Testis (tissue), 3 donors: ENCODE measurements around the gene SSTR4. TPM values are rescaled to one million over a fixed set of nuclear protein-coding genes. Genes with fewer than 3 reads are reported as not detected.

Experiments
- DNase-seq: peaks from one replicate; pipeline ENCODE4 v3.0.0-alpha.2; 2019
- H3K27ac ChIP-seq, 2 donors: fragments of 200-600 bp; sonication (generic); one replicate each; pipeline ENCODE4 v1.5.1; 2019
- H3K27me3 ChIP-seq: fragments of 200-600 bp; sonication (generic); one replicate; pipeline ENCODE4 v1.5.1; 2019
- H3K36me3 ChIP-seq: fragments of 200-600 bp; sonication (generic); one replicate; pipeline ENCODE4 v1.5.1; 2017; ENCODE audit warnings: low read depth; ENCODE audit errors: missing control alignments
- H3K4me1 ChIP-seq: fragments of 200-600 bp; sonication (generic); one replicate; pipeline ENCODE4 v1.5.1; 2019
- H3K4me3 ChIP-seq, 2 donors: fragments of 200-600 bp; sonication (generic); one replicate each; pipeline ENCODE4 v1.5.1; 2017 to 2019
- H3K9me3 ChIP-seq: fragments of 200-600 bp; sonication (generic); one replicate; pipeline ENCODE4 v1.5.1; 2017
- POLR2A ChIP-seq: fragments of 450-650 bp; IDR thresholded peaks from one replicate; pipeline ENCODE4 v1.6.1; 2017; ENCODE audit warnings: antibody characterized with exemption, mild to moderate bottlenecking, moderate library complexity
- WGBS, 2 donors: methylation state at CpG; one replicate each; pipeline ENCODE4 v1.1.5; 2018; 5-methylcytosine and 5-hydroxymethylcytosine counted together
- intact Hi-C: fragments of 100-400 bp; cut with DNase I; formaldehyde crosslinking; loops from one replicate; pipeline ENCODE4 v1.15.1; 2023; ENCODE audit warnings: low total_unique reads
- polyA plus RNA-seq: library from polyadenylated mRNA; stranded (reverse); fragments of 350-450 nt; fragmentation: Illumina TruSeq; extraction: RNeasy Lipid Tissue Mini Kit (QIAGEN cat#74804); gene quantifications from one replicate; pipeline ENCODE4 v1.2.3, GENCODE V29; 2014; ENCODE audit warnings: low read depth, low replicate concordance; ENCODE audit not compliant: insufficient read depth
- total RNA-seq, 2 donors: library from RNA; depleted of rRNA; stranded (reverse); fragments of >200 nt; gene quantifications; one replicate each; pipeline ENCODE4 v1.2.3, GENCODE V29; 2016
- TF ChIP-seq, protein P1 (sequence below), 3 experiments: fragments of 450-650 bp in 2 of 3; fragments of 200-600 bp in 1 of 3; sonication (generic) in 1 of 3; IDR thresholded peaks; one replicate each; pipeline ENCODE4 v1.5.1; 2016 to 2019; ENCODE audit warnings: antibody characterized with exemption in 3 of 3, mild to moderate bottlenecking in 2 of 3, moderate library complexity in 1 of 3

Gene SSTR4
- total and polyA plus RNA-seq, 3 donors from 2014 or later, result 0.55 TPM; not detected in 2

- intact Hi-C loops, result no loop called here
- Histone ChIP-seq H3K27ac (peak overlapping the region; percentile 47 to 91), H3K9me3 (no peaks in the 10 kb centered on the region), H3K27me3 (no peaks in the 10 kb centered on the region), H3K36me3 (no peaks in the 10 kb centered on the region), H3K4me1 (peaks cover 26% of the 10 kb centered on the region), H3K4me3 (peak overlapping the region in 1 of 2 donors; percentile 56)
- TF ChIP-seq, protein P1, sequence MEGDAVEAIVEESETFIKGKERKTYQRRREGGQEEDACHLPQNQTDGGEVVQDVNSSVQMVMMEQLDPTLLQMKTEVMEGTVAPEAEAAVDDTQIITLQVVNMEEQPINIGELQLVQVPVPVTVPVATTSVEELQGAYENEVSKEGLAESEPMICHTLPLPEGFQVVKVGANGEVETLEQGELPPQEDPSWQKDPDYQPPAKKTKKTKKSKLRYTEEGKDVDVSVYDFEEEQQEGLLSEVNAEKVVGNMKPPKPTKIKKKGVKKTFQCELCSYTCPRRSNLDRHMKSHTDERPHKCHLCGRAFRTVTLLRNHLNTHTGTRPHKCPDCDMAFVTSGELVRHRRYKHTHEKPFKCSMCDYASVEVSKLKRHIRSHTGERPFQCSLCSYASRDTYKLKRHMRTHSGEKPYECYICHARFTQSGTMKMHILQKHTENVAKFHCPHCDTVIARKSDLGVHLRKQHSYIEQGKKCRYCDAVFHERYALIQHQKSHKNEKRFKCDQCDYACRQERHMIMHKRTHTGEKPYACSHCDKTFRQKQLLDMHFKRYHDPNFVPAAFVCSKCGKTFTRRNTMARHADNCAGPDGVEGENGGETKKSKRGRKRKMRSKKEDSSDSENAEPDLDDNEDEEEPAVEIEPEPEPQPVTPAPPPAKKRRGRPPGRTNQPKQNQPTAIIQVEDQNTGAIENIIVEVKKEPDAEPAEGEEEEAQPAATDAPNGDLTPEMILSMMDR (IDR thresholded peaks at IDR 0.05), result no peak
- TF ChIP-seq POLR2A, result no peak
- 69 to 83% methylated on average over 14 to 15 of the region's 15 CpGs for WGBS, 2 donors
- DNase-seq, result no peak
These were observed 48.6 kb downstream of the SSTR4 start for GRCh38 chr20:23083553-23084220.

GRCh38 chr20:23084282-23084844 is 49.3 kb downstream of the SSTR4 start:
- H3K4me3 ChIP-seq, result peak overlapping the region; percentile 33 to 56
- no peak for TF ChIP-seq POLR2A
- TF ChIP-seq, protein P1 (IDR thresholded peaks at IDR 0.05), result no peak
- peaks cover 30% of the 10 kb centered on the region for H3K4me1 ChIP-seq
- H3K27ac ChIP-seq, result peak overlapping the region; percentile 47 to 91
- no peaks in the 10 kb centered on the region for H3K36me3 ChIP-seq
- DNase-seq, result no peak
- intact Hi-C loops, result no loop called here
- H3K27me3 ChIP-seq, result no peaks in the 10 kb centered on the region
- no peaks in the 10 kb centered on the region for H3K9me3 ChIP-seq
- WGBS, 2 donors, result 82 to 89% methylated on average over 12 to 17 of the region's 17 CpGs

DNA sequence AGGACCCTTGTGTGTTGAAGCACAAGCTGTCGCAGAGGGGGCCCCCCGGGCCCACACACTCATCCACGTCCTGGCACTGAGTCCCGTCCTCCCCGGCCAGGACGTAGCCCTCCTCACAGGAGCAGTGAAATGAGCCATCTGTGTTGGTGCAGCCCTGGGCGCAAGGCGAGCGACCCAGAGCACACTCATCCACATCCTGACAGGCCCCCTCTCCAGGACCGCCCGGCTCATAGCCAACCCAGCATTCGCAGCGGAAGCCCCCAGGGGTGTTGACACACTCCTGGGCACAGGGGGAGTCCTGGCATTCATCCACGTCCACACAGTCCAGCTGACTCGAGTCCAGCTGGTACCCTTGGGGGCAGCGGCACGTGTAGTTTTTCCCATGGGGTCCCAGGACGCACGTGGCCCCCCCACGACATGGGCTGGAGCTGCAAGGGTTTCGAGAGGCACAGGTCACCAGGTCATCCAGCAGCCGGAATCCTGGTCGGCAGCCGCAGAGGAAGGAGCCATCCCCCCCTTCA is 49.8 kb downstream of the SSTR4 start:
- Histone ChIP-seq H3K4me3 (peak overlapping the region; percentile 33 to 56), H3K9me3 (no peaks in the 10 kb centered on the region), H3K27me3 (no peaks in the 10 kb centered on the region), H3K36me3 (no peaks in the 10 kb centered on the region), H3K4me1 (peaks cover 34% of the 10 kb centered on the region), H3K27ac (peak overlapping the region; percentile 47 to 91)
- DNase-seq, result no peak
- intact Hi-C loops, result no loop called here
- no peak for TF ChIP-seq POLR2A
- TF ChIP-seq, protein P1 (IDR thresholded peaks at IDR 0.05), result no peak
- 55 to 74% methylated on average over 8 to 23 of the region's 24 CpGs for WGBS, 2 donors

- WGBS, 2 donors, result 48 to 59% methylated on average over 10 to 22 of the region's 23 CpGs
- no peaks in the 10 kb centered on the region for H3K36me3 ChIP-seq
These were observed 50.4 kb downstream of the SSTR4 start for GRCh38 chr20:23085436-23086055.

More at GRCh38 chr20:23085436-23086055, 50.4 kb downstream of the SSTR4 start:
- DNase-seq, result no peak
- intact Hi-C loops, result no loop called here
- Histone ChIP-seq H3K4me3 (peak overlapping the region; percentile 33 to 56), H3K9me3 (no peaks in the 10 kb centered on the region), H3K4me1 (peaks cover 41% of the 10 kb centered on the region), H3K27ac (peak overlapping the region; percentile 82 to 91), H3K27me3 (no peaks in the 10 kb centered on the region)
- TF ChIP-seq POLR2A, result no peak
- TF ChIP-seq, protein P1 (IDR thresholded peaks at IDR 0.05), result no peak
